Fibroblast of skin of abdomen (primary cell): ENCODE results near the gene SLC22A2.
"Not testable (repeated sequence)": the region's sequence is repeated elsewhere in the genome, so short reads cannot be mapped to it uniquely, and the experiment has no call there.

Source experiments
- DNase-seq: peaks from one replicate; pipeline ENCODE4 v3.0.0-alpha.2; 2013

SLC22A2 gene

GRCh38 chr6:160247457-160247883, 11.2 kb downstream of the SLC22A2 start:
- DNase-seq, result peak; percentile 11

- no peak for DNase-seq
Observed at GRCh38 chr6:160240691-160241084, 17.9 kb downstream of the SLC22A2 start.

GRCh38 chr6:160239929-160240690, 18.5 kb downstream of the SLC22A2 start:
- DNase-seq, result no peak

- no peak for DNase-seq
Observed at GRCh38 chr6:160238761-160239751, 19.6 kb downstream of the SLC22A2 start.

- no peak for DNase-seq
Observed at GRCh38 chr6:160238278-160238711, 20.3 kb downstream of the SLC22A2 start.

- peak; percentile 27 for DNase-seq
Observed at GRCh38 chr6:160237597-160238275, 20.9 kb downstream of the SLC22A2 start.

- not testable (repeated sequence) for DNase-seq
Observed at GRCh38 chr6:160236235-160236872, 22.3 kb downstream of the SLC22A2 start.

- not testable (repeated sequence) for DNase-seq
Observed at GRCh38 chr6:160233950-160234640, 24.5 kb downstream of the SLC22A2 start.

GRCh38 chr6:160227769-160228161, 30.9 kb downstream of the SLC22A2 start:
- no peak for DNase-seq

- no peak for DNase-seq
Observed at GRCh38 chr6:160227038-160227768, 31.4 kb downstream of the SLC22A2 start.

GRCh38 chr6:160226118-160226591, 32.5 kb downstream of the SLC22A2 start:
- peak; percentile 25 for DNase-seq

- DNase-seq, result no peak
Observed at GRCh38 chr6:160224639-160225237, 33.9 kb downstream of the SLC22A2 start.

GRCh38 chr6:160222491-160222890, 36.1 kb downstream of the SLC22A2 start:
- no peak for DNase-seq

GRCh38 chr6:160221918-160222317, 36.7 kb downstream of the SLC22A2 start:
- no peak for DNase-seq

GRCh38 chr6:160221423-160221822, 37.2 kb downstream of the SLC22A2 start:
- DNase-seq, result no peak

GRCh38 chr6:160218810-160219209, 39.8 kb downstream of the SLC22A2 start:
- DNase-seq, result no peak

- DNase-seq, result no peak
Observed at GRCh38 chr6:160217863-160218262, 40.8 kb downstream of the SLC22A2 start.

- peak; percentile 31 for DNase-seq
Observed at GRCh38 chr6:160217073-160217472, 41.5 kb downstream of the SLC22A2 start.

GRCh38 chr6:160215232-160215631, 43.4 kb downstream of the SLC22A2 start:
- no peak for DNase-seq

GRCh38 chr6:160207618-160208017, 51.0 kb downstream of the SLC22A2 start:
- DNase-seq, result no peak
